ENCODE results near the gene PHACTR2.
"Not testable (repeated sequence)": the region's sequence is repeated elsewhere in the genome, so short reads cannot be mapped to it uniquely, and the experiment has no call there.

The PHACTR2 gene

DNA sequence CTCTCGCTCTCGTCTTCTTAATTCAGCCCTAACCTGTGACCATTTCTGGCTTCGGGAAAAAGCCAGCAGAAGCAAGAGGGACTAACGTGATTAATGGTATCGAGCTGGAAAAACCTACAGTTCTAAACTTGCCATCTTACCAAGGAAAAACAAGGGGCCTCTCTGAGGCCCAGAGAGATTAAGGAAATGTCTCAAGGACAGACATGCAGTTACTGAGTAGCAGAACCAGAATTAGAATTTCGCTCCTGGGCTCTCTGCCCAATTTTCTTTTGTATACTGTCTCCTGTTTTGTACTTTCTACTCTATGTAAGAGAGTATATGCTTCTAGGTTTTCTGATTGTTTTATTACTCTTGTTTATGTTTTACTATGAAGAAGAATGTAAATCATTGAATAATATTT is 97.6 kb downstream of the PHACTR2 start:
- Histone ChIP-seq H3K4me2 (no peak overlapping the region), H3K27me3 (no peaks in the 10 kb centered on the region), H3K4me3 (no peak overlapping the region), H4K20me1 (no peaks in the 10 kb centered on the region), H3K4me1 (no peaks in the 10 kb centered on the region), H3K9ac (no peak overlapping the region), H3K36me3 (0 out of 2 replicates have a peak, but pooled peaks cover 14% of the 10 kb centered on the region), H3K27ac (no peak overlapping the region), H3K9me3 (no peaks in the 10 kb centered on the region)
- TF ChIP-seq Cebpa-rat (IDR thresholded peaks at IDR 0.05): no peak

DNA sequence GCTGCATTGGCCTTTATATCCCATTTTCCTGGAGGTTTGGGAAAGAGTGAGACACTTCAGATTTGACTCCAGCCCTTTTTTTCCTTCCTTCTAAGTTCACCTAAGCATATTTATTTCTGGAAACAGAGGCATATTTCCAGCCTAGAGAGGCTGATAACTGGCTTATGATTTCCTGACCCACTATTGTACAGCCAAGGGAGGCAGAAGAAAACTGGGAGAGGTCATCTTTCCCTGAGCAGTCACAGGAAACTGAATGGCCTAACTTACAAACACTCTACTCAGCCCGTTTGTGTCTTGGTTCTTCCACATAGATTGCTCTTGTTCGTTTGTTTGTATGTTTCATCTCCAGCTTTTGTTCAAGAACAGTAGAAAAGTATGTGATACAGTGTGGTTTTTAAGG is 101.2 kb downstream of the PHACTR2 start:
- H3K9ac ChIP-seq: no peak overlapping the region
- no peaks in the 10 kb centered on the region for H3K27me3 ChIP-seq
- no peak overlapping the region for H3K4me3 ChIP-seq
- no peaks in the 10 kb centered on the region for H3K9me3 ChIP-seq
- H4K20me1 ChIP-seq: no peaks in the 10 kb centered on the region
- 0 out of 2 replicates have a peak, but pooled peaks cover 4% of the 10 kb centered on the region for H3K36me3 ChIP-seq
- H3K27ac ChIP-seq: no peak overlapping the region
- no peaks in the 10 kb centered on the region for H3K4me1 ChIP-seq
- no peak overlapping the region for H3K4me2 ChIP-seq
- no peak for TF ChIP-seq Cebpa-rat (IDR thresholded peaks at IDR 0.05)

DNA sequence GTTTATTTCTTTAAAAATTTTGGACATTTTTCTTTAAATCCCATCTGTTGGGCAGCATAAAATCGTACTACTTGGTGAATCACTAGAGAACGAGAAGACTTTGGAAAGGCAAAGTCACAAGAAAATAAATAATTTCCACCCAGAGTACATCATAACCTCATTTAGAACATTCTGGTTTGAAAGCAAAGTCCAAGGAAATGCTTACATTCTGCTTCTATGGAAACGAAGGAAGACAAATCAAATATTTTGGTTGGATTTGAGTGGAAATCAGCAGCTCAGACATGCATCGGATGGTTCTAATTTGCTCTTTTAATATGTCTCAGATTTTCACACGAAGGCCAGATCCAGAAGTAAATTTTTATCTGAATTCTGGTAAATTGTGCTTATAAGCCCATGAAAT is 104.7 kb downstream of the PHACTR2 start:
- Histone ChIP-seq H3K4me3 (no peak overlapping the region), H3K9me3 (peaks cover 26% of the 10 kb centered on the region), H3K4me2 (no peak overlapping the region), H3K27ac (no peak overlapping the region), H3K36me3 (peaks cover 17% of the 10 kb centered on the region; the same call in 1 of the 2 replicates), H4K20me1 (no peaks in the 10 kb centered on the region), H3K9ac (no peak overlapping the region), H3K27me3 (no peaks in the 10 kb centered on the region), H3K4me1 (no peaks in the 10 kb centered on the region)
- TF ChIP-seq Cebpa-rat (IDR thresholded peaks at IDR 0.05): no peak

DNA sequence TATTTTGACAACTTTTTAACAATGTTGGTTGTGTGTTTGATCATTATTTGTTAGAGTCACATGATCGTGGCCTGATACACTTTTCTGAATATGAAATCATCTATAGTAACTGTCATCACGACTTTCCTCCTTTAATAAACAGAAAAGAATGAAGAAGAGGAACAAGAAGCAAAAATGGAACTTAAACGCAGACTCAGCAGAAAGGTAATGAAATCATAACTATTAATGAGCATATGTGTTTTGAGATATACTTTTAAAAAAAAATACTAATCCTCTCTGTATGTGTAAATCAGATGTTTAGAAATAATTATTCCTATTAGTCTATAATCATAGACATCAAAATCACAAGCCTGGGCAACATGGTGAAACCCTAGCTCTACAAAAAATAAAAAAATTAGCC is 105.3 kb downstream of the PHACTR2 start:
- Histone ChIP-seq H3K9ac (no peak overlapping the region), H3K27me3 (no peaks in the 10 kb centered on the region), H3K4me1 (no peaks in the 10 kb centered on the region), H3K4me2 (no peak overlapping the region), H3K27ac (no peak overlapping the region), H4K20me1 (no peaks in the 10 kb centered on the region), H3K36me3 (peaks cover 17% of the 10 kb centered on the region; the same call in 1 of the 2 replicates), H3K9me3 (peaks cover 26% of the 10 kb centered on the region), H3K4me3 (no peak overlapping the region)
- no peak for TF ChIP-seq Cebpa-rat (IDR thresholded peaks at IDR 0.05)

DNA sequence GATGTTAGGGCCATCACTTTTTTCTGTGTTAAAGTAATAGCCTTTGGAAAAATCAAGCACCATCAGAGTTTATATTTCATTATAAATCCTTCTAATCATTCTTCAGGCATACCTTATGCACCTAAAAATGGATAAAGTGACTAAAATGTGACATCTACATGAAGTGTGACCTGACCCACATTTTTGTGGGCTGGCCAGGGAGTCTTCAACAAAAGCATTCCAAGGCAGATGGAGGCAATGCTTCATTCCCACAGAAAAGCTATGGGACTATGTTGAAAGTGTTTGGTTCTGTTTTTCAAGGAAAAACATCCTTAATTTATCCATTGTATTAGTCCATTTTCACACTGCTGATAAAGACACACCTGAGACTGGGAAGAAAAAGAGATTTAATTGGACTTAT is 106.6 kb downstream of the PHACTR2 start:
- Histone ChIP-seq H3K4me1 (no peaks in the 10 kb centered on the region), H3K4me3 (no peak overlapping the region), H3K27me3 (no peaks in the 10 kb centered on the region), H3K4me2 (no peak overlapping the region), H3K9me3 (peaks cover 26% of the 10 kb centered on the region), H4K20me1 (no peaks in the 10 kb centered on the region), H3K9ac (no peak overlapping the region), H3K36me3 (peaks cover 21% of the 10 kb centered on the region; the same call in 1 of the 2 replicates), H3K27ac (no peak overlapping the region)
- TF ChIP-seq Cebpa-rat (IDR thresholded peaks at IDR 0.05): no peak

DNA sequence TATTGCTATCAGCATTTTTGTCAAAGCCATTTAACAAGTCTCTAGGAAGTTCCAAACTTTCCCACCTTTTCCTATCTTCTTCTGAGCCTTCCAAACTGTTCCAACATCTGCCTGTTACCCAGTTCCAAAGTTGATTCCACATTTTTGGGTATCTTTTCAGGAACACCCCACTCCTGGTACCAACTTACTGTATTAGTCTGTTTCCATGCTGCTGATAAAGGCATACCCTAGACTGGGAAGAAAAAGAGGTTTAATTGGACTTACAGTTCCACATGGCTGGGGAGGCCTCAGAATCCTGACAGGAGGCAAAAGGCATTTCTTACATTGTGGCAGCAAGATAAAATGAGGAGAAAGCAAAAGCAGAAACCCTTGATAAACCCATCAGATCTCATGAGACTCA is 108.6 kb downstream of the PHACTR2 start:
- H4K20me1 ChIP-seq, H3K9ac ChIP-seq, H3K4me1 ChIP-seq, H3K27me3 ChIP-seq, H3K4me2 ChIP-seq, H3K27ac ChIP-seq, H3K4me3 ChIP-seq: not testable (repeated sequence)
- H3K9me3 ChIP-seq: peaks cover 26% of the 10 kb centered on the region
- H3K36me3 ChIP-seq: peaks cover 21% of the 10 kb centered on the region; the same call in 1 of the 2 replicates

DNA sequence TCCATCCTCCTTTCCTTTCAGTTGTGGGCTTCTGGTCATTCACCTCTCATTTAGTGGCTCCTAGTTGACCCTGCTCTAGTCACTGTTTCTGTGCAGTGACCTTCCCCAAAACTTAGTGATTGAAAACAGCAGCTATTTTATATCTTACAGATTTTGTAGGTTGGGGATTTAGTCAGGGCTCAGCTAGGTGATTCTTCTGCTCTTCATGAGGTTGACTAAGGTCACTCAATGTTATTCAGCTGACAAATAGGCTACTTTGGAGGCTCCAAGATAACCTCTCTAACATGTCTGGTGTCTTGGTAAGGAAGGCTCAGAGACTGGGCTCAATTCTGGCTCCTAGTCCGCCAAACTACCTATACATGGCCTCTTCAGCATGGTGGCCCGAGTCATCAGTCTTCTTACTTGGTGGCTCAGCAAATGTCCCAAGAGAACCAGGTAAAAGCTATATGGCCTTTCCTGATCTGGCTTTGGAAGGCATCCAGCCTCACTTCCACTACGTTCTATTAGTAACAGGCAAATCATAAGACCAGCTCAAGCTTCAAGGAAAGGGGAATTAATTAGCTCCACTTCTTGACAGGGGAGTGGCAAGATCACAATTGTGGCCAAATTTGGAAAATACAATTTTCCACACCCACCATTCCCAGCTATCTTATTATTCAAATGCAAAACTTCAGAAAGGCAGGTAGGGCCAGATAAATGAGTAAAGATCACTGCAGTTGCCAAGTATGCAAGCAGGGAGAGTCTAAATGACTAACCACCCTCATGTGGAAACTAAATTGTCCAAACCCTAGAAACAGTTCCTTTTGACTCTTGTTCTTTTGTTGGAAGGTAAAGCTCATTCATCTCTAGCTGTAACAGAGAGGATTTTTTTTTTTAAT is 114.9 kb downstream of the PHACTR2 start:
- no peak overlapping the region for H3K4me3 ChIP-seq
- H3K9me3 ChIP-seq: 0 out of 2 replicates have a peak, but pooled peaks cover 6% of the 10 kb centered on the region
- H3K4me1 ChIP-seq: no peaks in the 10 kb centered on the region
- no peaks in the 10 kb centered on the region for H4K20me1 ChIP-seq
- H3K36me3 ChIP-seq: 0 out of 2 replicates have a peak, but pooled peaks cover 4% of the 10 kb centered on the region
- TF ChIP-seq Cebpa-rat (IDR thresholded peaks at IDR 0.05): no peak
- no peak overlapping the region for H3K9ac ChIP-seq
- no peak overlapping the region for H3K4me2 ChIP-seq
- H3K27me3 ChIP-seq: no peaks in the 10 kb centered on the region
- H3K27ac ChIP-seq: no peak overlapping the region

DNA sequence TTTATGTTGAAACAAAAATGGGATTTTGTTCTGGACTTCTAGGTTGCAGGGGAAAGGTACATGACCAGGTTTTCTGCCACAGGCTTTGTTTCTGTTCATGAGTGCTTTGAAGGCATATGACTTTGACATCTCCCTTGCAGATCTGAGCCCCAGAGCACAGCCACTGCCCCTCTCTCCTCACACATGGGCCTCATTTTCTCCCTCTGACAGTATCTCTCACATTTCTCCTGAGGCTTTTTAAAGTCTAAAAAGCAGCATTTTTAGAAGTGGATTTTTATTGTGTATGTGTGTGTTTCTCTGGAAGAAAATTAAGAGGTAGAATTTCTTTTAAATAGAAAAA is 115.5 kb downstream of the PHACTR2 start:
- H3K4me3 ChIP-seq: no peak overlapping the region
- H3K4me1 ChIP-seq: no peaks in the 10 kb centered on the region
- no peak overlapping the region for H3K4me2 ChIP-seq
- no peak overlapping the region for H3K9ac ChIP-seq
- H4K20me1 ChIP-seq: no peaks in the 10 kb centered on the region
- no peaks in the 10 kb centered on the region for H3K27me3 ChIP-seq
- H3K27ac ChIP-seq: no peak overlapping the region
- TF ChIP-seq Cebpa-rat (IDR thresholded peaks at IDR 0.05): no peak
- H3K36me3 ChIP-seq: 0 out of 2 replicates have a peak, but pooled peaks cover 4% of the 10 kb centered on the region
- H3K9me3 ChIP-seq: 0 out of 2 replicates have a peak, but pooled peaks cover 6% of the 10 kb centered on the region

DNA sequence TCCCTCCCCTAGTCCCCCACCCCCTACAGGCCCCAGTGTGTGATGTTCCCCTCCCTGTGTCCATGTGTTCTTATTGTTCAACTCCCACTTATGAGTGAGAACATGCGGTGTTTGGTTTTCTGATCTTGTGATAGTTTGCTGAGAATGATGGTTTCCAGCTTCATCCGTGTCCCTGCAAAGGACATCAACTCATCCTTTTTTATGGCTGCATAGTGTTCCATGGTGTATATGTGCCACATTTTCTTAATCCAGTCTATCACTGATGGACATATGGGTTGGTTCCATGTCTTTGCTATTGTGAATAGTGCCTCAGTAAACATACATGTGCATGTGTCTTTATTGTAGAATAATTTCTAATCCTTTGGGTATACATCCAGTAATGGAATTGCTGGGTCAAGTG is 118.8 kb downstream of the PHACTR2 start:
- not testable (repeated sequence) for H4K20me1 ChIP-seq, H3K27ac ChIP-seq, H3K27me3 ChIP-seq, H3K4me3 ChIP-seq, H3K36me3 ChIP-seq, H3K9me3 ChIP-seq, H3K4me2 ChIP-seq, H3K9ac ChIP-seq, H3K4me1 ChIP-seq

DNA sequence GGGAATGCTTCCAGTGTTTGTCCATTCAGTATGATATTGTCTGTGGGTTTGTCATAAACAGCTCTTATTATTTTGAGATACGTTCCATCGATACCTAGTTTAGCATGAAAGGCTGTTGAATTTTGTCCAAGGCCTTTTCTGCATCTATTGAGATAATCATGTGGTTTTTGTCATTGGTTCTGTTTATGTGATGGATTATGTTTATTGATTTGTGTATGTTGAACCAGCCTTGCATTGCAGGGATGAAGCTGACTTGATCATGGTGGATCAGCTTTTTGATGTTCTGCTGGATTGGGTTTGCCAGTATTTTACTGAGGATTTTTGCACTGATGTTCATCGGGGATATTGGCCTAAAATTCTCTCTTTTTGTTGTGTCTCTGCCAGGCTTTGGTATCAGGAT is 120.7 kb downstream of the PHACTR2 start:
- H3K27ac ChIP-seq, H3K4me1 ChIP-seq, H3K4me3 ChIP-seq, H3K9me3 ChIP-seq, H3K4me2 ChIP-seq, H3K9ac ChIP-seq, H4K20me1 ChIP-seq, H3K27me3 ChIP-seq, H3K36me3 ChIP-seq: not testable (repeated sequence)

Measured in BLaER1 (cell line).